HG02840 (cell line): ENCODE results near the gene NUP160.
"Not testable (repeated sequence)": the region's sequence is repeated elsewhere in the genome, so short reads cannot be mapped to it uniquely, and the experiment has no call there.

Source experiments
- ATAC-seq: cut with Tn5 transposase; IDR thresholded peaks from one replicate; pipeline ENCODE4 v1.9.1; 2021; ENCODE audit warnings: mild to moderate bottlenecking, moderate library complexity, moderate number of reproducible peaks; ENCODE audit not compliant: unreplicated experiment, low FRiP score

NUP160 gene, protein sequence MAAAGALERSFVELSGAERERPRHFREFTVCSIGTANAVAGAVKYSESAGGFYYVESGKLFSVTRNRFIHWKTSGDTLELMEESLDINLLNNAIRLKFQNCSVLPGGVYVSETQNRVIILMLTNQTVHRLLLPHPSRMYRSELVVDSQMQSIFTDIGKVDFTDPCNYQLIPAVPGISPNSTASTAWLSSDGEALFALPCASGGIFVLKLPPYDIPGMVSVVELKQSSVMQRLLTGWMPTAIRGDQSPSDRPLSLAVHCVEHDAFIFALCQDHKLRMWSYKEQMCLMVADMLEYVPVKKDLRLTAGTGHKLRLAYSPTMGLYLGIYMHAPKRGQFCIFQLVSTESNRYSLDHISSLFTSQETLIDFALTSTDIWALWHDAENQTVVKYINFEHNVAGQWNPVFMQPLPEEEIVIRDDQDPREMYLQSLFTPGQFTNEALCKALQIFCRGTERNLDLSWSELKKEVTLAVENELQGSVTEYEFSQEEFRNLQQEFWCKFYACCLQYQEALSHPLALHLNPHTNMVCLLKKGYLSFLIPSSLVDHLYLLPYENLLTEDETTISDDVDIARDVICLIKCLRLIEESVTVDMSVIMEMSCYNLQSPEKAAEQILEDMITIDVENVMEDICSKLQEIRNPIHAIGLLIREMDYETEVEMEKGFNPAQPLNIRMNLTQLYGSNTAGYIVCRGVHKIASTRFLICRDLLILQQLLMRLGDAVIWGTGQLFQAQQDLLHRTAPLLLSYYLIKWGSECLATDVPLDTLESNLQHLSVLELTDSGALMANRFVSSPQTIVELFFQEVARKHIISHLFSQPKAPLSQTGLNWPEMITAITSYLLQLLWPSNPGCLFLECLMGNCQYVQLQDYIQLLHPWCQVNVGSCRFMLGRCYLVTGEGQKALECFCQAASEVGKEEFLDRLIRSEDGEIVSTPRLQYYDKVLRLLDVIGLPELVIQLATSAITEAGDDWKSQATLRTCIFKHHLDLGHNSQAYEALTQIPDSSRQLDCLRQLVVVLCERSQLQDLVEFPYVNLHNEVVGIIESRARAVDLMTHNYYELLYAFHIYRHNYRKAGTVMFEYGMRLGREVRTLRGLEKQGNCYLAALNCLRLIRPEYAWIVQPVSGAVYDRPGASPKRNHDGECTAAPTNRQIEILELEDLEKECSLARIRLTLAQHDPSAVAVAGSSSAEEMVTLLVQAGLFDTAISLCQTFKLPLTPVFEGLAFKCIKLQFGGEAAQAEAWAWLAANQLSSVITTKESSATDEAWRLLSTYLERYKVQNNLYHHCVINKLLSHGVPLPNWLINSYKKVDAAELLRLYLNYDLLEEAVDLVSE (N-terminal part only)

DNA sequence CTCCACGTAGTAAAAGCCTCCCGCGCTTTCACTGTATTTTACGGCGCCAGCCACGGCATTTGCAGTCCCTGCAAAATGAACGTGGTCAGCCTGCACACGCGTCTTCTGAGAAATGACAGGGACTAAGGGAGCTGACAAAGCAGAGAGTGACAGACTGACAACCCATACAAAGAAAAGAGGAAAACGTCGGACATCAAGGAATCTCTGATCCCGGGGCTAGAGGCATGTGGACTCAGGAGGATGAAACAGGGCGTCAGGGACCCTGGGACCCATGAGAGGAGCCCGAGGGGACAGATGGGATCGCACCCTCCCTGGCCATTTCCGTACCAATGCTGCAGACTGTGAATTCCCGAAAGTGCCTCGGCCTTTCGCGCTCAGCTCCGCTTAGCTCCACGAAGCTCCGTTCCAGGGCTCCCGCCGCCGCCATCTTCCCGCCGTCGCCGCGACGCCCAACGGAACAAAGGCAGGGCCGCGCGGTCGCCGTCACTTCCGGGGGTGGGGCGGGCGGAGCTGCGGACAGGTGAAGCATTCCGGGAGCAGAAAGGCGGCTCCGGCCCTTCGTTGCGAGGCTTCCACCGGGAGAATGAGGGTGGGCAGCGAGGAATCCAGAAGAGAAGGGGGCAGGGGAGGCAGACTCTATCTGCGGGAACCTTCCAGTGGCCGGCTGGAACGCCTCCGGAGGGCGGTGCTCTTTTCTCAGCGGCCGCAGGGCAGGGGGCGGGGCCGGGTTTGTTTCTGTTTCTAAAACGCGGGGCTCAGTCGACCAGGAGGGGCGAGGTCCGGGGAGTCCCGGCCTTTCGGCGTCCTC, at the start of gene NUP160:
Gene NUP160, minus strand, starts transcription at position 459 of the 808 bp plus-strand sequence. Its CDS starts 32 bp downstream, at position 427.
- peak; percentile 76 for ATAC-seq

DNA sequence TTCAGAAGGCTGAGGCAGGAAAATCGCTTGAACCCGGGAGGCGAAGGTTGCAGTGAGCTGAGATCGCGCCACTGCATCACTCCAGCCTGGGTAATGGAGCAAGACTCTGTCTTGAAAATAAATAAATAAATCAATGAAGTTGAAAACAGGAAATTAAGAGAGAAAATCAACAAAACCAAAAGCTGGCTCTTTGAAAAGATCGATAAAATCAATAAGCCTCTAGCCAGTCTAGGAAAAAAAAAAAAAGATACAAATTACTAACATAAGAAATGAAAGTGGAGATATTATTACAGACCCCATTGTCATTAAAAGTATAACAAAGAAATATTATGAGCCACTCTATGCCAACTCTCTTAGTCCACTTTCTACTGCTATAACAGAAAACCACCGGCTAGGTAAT, 48.0 kb upstream of the NUP160 start:
- ATAC-seq = no peak

DNA sequence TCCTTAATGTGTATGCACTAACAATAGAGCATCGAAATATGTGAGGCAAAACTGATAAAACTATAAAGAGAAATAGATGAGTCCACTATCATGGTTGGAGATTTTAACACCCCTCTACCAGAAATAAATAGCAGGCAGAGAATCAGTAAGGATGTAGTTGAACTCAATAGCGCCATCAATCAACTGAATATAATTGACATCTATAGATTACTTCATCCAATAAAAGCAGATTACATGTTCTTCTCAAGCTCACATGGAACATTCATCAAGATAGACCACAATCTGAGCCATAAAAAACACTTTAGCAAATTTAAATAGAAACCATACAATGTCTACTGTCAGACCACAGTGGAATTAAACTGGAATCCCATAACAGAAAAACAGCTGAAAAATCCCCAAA, 46.9 kb upstream of the NUP160 start:
- no peak for ATAC-seq

DNA sequence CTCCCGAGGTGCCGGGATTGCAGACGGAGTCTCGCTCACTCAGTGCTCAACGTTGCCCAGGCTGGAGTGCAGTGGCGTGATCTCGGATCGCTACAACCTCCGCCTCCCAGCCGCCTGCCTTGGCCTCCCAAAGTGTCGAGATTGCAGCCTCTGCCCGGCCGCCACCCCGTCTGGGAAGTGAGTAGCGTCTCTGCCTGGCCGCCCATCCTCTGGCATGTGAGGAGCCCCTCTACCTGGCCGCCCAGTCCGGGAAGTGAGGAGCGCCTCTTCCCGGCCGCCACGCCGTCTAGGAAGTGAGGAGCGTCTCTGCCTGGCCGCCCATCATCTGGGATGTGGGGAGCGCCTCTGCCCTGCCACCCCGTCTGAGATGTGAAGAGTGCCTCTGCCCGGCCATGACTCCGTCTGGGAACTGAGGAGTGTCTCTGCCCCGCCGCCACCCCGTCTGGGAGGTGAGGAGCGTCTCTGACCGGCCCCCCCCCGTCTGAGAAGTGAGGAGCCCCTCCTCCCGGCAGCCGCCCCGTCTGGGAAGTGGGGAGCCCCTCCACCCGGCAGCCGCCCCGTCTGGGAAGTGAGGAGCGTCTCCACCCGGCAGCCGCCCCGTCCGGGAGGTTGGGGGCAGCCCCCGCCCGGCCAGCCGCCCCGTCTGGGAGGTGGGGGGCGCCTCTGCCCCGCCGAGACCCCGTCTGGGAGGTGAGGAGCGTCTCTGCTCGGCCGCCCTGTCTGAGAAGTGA, 44.6 kb upstream of the NUP160 start:
- not testable (repeated sequence) for ATAC-seq

DNA sequence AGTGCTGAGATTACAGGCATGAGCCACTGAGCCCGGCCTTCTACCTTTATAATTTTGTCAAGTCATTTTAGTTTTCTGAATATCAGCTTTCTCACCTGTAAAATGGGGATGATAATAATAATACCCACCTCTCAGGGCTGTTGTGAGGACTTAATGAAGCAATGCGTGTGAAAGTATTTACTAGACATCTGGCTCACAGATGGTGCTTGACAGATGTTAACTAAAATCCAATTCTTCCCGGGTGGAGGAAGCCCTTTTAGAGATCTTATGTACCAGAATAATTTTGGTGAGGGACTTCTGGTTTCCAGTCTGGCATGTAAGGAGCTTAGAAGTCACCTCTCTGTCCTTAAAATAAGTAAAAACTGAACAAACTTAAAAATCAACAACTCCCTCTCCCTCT, 43.7 kb upstream of the NUP160 start:
- no peak for ATAC-seq

DNA sequence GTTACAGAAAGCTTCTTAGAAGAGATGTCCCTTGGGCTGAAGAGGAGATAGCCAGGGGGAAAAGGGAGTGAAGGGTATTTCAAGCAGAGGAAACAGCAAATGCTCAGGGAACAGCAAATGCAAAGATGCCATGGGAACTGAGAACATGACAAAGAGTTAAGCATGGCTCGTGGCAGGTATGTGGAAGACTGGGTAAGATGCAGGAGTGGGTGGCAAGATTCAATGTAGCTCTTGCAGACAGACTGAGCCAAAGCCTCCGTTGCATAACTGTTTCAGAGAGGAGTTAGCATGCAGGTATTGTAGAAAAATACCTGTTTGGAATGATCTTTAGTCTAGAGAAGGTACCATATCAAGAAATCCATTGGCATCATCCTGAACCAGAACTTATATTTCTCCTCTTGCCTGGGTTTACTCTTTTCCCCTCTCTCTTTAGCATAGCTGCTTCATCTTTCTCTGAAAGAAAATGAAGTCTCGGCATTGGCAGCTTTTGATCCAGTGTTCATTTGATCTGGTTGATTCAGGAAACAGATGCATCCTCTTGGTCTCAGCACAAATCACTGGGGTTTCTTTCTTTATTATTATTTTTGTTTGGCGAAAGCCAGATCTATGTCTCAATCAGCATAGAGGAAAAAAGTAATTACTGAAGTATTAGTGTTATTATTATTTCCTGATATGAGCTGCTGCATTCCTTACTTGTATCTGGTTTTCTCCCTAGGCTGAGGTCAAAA, 41.7 kb upstream of the NUP160 start:
- no peak for ATAC-seq

DNA sequence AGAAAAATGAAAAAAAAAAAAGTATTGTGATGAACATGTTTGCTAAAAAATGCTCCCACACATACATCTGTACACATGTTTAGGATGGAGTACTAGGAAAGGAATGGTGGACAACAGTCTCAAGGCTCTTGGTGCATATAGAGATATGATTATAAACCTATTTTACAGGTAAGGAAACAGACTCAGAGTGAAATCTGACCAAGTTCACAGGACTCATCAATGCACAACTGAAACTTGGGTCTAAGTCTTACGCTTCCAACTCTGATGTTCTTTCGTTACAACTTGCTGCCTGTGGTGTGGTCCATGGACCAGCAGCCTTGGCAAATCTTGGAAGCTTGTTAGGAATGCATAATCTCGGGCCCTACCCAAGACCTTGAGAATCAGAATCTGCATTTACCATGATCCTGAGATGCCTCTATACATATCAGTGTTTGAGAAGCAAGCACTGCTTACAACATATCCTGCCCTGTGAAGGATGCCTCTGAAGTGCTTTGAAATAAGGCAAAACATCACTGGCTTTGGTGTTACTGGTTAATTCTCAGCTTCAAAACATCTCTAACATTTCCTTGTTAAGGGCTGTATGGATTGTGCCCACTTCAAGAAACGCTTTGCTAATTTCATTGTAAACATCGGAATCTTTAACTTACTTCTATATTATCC, 39.9 kb upstream of the NUP160 start:
- ATAC-seq = no peak

DNA sequence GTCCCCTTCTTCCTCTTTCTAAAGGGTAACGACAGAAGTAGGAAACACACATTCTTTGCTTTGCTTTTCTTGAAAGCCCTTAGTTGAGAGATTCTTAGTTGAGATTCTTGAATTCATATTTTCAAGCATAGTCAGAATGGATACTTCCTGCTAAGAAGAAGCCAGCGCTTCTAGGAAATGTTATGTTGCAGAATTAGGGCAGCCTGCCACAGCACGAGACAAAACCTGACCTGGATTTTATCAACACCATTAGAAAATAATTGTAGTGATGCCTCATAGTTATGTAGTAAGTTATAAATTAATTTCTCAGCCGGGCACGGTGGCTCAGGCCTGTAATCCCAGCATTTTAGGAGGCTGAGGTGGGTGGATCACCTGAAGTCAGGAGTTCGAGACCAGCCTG, 37.9 kb upstream of the NUP160 start:
- ATAC-seq = no peak

DNA sequence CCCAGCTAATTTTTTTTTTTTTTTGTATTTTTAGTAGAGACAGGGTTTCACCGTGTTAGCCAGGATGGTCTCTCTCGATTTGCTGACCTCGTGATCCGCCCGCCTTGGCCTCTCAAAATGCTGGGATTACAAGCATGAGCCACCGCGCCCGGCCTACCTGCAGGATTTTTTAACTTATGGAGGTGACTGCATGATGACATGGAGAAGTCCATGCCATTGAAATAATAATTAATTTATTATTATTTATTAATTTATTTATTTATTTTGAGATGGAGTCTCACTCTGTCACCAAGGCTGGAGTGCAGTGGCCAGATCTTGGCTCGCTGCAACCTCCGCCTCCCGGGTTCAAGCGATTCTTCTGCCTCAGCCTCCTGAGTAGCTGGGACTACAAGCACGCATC, 34.3 kb upstream of the NUP160 start:
- not testable (repeated sequence) for ATAC-seq

DNA sequence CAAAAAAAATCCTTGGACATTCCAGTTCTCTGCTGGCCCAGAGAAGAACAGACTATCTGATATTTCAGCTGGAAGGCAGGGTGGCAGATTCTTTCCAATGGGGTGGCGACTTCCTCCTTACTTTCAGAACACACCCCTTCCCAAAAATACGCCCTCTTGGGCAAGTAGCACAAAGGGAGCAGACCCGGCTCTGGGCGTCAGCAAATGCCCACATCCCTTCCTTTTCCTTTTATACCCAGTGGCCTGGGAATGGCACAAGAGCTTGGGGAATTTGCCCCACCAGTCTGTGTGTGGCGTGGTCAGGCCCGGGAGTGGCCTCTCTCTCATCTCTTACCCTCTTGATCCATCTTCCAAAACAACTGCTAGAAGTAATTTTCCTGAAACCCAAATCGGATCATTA, 33.0 kb upstream of the NUP160 start:
- no peak for ATAC-seq

DNA sequence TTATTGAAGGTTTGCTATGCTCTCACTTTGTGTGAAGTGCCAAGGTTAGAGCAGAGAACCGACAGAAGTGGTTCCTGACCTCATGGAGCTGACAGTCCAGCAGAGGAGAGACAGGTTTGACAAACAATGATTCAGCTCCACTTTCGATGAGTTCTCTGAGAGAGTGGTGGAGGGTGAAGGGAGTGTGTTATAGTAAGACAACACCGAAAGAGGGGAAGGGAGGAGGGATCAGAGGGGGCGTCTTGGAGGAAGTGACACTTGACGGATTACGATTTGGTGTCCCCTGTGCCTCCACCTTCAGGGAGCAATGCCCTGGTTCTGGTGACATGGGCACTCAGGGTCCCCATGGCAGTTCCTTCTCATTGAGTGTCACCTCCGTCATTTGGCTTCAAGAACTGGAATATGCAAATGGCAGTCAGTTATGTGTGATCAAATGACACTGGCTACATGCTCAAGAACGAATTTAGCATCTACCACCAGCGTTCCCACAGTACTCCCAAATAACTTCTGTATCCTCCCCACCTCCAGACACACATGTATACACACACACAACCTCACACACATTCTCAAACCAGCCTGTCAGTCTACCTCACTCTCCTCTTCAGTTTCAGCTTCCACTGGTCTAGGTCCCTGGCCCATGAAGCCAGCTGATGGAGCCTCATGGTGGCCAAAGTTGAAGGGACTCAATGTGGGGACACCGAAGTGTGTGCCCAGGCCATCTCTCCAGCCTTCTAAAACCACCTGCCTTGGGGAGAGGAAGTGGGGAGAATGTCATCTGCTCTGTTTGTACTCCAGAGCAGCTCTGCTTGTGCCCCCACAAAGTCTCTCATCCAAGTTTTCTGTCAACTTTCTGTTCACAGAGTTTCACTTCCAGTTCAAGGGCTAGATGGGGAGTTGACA, 31.4 kb upstream of the NUP160 start:
- ATAC-seq = no peak

DNA sequence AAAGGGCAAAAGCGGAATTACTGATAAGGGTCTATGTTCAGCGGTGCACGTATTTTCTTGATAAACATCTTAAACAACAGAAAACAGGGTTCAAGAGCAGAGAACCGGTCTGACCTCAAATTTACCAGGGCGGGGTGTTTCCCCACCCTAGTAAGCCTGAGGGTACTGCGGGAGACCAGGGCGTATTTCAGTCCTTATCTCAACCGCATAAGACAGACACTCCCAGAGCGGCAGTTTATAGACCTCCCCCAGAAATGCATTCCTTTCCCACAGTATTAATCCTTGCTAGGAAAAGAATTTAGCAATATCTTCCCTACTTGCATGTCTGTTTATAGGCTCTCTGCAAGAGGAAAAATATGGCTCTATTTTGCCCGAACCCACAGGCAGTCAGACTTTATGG, 27.7 kb upstream of the NUP160 start:
- not testable (repeated sequence) for ATAC-seq

DNA sequence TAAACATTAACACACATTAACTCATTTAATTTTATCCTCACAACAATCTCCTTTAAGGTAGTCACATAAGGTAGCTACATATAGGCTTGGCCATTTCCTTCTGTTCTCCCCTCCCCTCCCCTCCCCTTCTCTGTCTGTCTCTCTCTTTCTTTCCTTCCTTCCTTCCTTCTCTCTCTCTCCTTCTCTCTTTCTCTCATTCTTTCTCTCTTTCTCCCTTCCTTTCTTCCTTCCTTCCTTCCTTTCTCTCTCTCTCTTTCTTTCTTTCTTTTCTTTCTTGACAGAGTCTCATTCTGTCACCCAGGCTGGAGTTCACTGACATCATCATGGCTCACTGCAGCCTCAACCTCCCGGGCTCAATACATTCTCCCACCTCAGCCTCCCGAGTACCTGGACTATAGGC, 22.3 kb upstream of the NUP160 start:
- ATAC-seq = no peak

DNA sequence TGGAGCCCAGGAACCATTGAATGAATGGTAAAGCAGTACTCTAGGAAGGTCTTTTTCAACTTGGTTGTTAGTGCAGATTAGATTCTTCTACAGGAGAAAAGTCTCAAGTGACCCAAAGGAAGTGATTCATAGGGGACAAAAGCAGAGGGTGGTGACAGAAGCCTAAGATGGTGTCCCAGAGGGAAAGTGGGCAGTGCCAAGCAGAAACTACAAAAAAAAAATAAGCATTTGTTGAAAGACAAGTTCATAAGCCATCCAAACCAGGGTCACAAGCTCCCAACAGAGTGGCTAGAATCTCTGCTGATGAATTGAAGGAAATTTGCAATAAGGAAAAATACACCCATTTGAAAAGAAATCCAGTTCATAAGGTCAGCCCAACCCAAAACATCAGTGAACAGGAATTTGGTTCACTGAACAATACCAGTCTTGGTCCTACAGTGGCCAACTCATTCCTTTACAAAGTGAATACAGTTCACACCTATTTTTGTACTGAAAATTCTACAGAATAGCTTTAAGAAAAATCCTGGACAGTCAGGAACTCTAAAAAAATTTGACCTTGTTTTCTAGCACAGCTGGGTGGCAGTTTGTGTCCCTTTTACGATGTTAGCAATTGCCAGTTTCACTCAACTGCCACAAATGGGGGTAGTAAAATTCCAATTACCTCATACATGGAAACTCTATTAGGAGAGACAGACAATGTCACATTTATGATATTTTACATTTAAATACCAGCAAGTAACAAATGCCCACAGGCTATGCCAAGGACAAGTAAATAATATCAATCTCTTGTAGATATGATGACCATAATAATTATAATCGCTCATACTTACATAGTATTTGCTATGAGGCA, 21.6 kb upstream of the NUP160 start:
- no peak for ATAC-seq

DNA sequence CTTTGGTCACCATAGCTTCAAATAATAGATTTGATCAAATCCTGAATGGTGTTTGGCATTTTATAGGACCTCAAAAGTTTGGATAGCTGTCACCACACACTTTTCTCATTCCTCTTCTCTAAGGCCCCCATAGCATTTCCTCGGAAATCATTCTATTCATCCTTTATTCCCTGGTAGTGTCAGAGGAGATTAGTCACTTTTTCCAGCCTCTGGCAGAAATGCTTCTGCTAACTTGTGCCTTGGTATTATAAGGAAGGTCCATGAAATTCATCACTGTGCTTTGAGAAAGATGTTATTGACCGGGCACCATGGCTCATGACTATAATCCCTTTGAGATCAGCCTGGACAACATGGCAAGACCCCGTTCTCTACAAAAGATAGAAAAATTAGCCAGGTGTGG, 19.7 kb upstream of the NUP160 start:
- no peak for ATAC-seq

DNA sequence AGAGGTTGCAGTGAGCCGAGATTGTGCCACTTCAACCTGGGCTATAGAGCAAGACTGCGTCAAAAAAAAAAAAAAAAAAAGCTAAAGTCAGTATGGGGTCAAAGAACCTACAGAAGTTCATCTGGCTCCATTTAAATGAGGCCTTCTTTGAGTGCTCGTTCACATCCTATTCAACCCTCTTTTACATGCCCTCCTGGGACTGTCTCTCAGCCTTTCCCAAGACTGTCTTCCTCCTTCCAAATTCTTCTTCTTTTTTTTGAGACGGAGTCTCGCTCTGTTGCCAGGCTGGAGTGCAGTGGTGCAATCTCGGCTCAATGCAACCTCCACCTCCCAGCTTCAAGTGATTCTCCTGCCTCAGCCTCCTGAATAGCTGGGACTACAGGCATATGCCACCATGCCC, 18.7 kb upstream of the NUP160 start:
- not testable (repeated sequence) for ATAC-seq
